ENCODE data around the gene CHEK2.
"Not testable (repeated sequence)": the region's sequence is repeated elsewhere in the genome, so short reads cannot be mapped to it uniquely, and the experiment has no call there.

CHEK2 gene

DNA sequence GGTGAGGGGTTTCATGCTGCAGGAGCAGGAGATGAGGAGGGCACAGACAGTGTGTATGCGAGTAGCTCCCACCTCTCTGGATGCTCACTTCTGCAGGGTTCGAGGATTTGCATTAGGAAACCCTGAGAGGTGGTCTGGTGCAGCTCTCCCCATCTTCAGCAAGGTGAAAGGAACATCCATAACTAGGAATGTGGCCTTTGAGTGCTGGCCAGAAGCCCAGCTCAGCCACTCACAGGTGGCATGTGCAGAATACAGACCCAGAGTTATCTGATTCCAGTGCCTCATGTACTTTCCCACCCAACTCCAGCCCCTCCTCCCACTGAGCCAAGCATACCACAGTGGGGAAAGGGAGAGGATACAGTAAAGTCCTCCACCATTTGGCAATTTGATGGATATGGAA is 51.8 kb downstream of the CHEK2 start:
- not testable (repeated sequence) for DNase-seq (ENCODE audit: low spot score)

DNA sequence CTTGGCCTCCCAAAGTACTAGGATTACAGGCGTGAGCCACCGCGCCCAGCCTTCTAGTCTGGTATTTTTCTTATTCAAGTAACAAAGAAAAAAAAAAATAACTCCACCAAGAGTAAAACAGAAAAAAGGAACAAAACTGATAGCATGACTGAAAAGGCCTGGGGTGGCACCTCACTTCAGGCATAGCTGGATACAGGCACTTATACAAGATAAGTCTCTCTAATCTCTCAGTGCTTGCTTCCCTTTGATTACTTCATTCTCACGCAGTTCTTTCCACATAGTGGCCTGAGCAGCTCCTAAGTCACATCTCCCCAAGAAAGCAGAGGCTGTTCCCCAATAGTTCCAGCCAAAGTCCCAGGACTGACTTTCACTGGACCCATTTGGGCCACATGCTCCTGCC is 58.7 kb downstream of the CHEK2 start:
- not testable (repeated sequence) for DNase-seq (ENCODE audit: low spot score)

DNA sequence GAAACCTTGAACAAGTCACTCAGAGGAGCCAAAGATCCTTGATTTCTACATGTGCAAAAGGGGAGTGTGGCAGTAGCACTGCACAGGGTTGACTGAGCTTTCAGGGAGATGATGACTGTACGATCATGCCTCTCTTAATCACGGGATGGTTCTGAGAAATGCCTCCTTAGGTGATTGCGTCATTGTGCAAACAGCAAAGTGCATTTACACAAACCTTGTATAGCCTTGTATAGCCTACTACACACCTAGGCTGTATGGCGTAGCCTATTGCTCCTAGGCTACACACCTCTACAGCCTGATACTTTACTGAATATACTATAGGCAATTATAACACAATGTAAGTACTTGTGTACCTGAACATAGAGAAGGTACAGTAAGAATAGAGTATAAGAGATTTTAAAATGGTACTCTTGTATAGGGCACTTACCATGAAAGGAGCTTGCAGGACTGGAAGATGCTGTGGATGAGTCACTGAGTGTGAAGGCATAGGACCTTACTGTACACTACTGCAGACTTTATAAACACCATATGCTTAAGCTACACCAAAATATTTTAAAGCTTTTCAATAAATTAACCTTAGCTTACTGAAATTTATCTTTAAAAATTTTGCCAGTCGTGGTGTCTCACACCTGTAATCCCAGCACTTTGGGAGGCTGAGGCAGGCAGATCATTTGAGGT is 60.7 kb downstream of the CHEK2 start:
- not testable (repeated sequence) for DNase-seq (ENCODE audit: low spot score)

DNA sequence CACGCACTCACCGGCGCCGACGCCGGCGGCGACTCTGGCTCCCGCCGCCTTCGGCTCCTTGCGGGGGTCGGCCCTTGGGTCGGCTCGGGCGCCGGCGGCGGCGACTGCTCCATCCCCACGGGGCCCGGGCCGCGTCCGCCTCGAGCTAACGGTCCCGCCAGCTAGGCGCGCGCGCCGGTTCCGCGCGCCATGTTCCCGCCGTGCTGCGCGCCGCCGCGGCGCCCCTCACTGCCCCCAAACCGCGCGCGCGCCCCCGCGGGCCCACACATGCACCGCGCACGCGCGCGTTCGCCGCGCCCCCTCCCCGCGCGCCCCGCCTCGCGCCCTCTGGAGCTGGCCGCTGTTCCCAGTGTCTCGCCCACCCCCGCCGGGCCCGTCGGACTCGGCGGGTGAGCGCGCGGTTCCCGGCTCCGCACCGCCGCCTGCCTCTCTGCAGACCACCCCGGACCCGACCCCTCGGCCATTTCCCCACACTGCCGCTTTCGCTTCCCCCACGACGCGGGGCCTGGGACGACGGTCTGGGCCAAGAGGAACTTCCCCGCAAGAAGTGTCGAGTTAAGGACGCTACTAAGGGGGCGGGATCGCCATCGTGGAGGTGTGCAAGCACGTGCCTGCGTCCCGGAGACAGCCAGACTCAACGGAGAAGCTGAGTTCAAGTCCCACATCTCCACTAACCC is 61.9 kb downstream of the CHEK2 start, which contains the start of gene TTC28:
TSS of gene TTC28 (minus strand) at position 230 of the 677 bp plus-strand sequence. CDS start at position 113, 117 bp downstream.
- DNase-seq (ENCODE audit: low spot score): peak; percentile 78

DNA sequence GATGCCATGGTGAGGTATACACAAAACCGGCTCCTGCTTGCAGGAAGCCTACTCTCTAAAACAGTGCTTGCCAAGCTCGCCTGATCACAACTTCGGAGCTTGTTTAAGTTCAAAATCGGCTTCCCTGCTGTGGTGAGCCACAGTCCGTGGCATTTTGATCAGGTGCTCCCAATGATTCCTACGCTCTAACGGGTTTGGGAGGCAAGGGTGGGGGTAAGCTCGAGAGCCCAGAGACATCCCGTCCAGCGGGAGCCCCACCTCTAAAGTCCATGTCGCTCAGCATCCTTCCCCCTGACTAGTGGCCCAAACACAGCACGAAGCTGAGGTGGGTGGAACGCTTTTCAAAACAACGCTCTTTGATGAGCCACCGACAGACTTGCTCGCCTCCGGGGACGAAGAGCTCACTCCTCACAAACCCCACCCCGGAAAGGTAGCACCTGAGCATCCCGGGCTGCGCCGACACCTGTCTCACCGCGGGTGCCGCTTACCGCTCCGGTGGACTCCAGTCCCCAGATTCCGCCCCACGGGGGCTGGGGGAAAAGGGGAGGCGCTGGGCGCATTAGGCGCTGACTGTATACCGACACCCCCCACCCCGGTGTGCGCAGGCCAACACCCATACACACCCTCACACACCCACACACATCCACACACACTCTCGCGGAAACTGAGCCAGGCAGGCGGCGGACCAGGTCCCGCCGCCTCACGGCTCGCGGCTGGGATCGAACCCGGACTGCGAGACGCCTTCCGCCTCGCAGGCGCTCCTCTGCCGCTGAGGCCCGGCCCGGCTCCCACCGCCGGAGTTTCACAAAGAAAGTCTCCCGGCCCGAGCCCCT is 62.6 kb downstream of the CHEK2 start:
- peak; percentile 5 for DNase-seq (ENCODE audit: low spot score)

DNA sequence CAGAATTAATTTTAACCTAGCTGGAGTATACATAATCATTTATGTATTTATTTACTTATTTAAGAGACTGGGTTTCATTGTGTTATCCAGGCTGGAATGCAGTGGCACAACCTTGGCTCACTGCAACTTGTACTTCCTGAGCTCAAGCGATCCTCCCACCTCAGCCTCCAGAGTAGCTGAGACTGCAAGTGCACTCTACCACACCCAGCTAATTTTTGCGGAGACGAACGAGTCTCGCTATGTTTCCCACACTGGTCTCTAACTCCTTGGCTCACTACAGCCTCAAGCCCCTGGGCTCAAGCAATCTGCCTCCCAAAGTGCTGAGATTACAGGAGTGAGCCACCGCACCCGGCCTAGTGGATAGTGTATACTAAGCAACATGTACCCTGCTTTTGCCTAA is 63.5 kb downstream of the CHEK2 start:
- not testable (repeated sequence) for DNase-seq (ENCODE audit: low spot score)

DNA sequence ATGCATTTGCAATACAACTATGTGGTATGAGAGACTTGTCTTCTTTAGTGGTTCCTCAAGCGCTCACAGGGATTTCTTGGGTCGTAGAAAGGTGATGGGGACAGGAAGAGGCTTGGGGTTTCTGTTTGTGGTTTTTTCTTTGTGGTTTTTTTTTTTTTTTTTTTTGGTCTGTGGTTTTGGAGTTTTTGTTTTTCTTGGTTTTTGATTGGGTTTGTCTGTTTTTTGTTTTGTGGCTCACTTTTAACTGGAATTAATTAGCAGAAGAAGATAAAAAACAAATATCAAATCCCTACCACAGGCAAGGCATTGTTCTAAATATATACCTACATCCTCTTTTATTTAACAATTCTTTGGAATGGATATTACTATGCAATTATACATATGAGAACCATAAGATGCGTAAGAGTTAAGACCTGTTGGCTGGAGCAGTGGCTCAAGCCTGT is 67.5 kb downstream of the CHEK2 start:
- DNase-seq (ENCODE audit: low spot score): no peak

DNA sequence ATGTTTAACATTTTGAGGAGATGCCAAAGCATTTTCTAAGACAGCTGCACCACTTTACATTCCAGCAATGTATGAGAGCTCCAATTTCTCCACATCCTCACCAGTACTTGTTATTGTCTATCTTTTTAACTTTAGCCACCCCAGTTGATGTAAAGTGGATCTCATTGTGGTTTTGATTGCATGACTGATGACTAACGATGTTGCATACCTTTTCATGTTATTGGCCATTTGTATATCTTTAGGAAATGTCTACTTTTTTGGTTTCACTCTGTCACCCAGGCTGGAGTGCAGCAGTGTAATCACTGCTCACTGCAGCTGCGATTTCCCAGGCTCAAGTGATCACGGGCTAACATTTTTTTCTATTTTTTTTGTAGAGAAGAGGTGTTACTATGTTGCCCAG is 70.9 kb downstream of the CHEK2 start:
- no peak for DNase-seq (ENCODE audit: low spot score)

DNA sequence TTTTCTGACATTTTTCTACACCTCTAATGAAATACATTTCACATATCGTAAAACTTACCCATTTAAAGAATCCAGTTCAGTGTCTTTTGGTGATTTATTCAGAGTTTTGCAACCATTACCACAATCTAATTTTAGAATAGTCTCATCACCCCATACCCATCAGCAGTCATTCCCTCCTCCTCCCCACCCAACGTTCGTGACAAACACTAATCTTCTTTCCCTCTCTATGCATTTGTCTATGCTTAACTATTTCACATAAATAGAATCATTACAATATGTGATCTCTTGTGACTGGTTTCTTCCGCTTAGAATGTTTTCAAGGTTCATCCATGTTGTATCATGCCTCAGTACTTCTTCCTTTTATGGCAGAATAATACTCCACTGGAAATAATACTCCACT is 71.5 kb downstream of the CHEK2 start:
- DNase-seq (ENCODE audit: low spot score): no peak

DNA sequence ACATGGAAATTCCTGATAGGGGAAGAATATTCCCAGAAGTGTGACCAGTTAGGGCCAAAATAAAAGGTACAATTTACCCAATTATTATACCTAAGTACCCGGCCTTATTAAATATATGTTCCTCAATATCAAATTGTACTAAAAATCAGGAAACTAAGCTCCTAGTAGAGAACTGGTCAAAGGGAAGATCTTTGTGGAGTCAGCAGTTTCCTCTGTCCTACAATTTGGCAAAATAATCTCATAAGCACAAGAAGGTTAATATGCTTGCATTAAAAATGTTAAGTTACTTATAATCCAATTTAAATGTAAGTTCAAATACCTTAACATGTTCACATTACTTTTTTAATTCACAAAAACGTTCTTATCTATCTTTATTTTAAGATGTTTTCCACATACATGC is 72.2 kb downstream of the CHEK2 start:
- no peak for DNase-seq (ENCODE audit: low spot score)

DNA sequence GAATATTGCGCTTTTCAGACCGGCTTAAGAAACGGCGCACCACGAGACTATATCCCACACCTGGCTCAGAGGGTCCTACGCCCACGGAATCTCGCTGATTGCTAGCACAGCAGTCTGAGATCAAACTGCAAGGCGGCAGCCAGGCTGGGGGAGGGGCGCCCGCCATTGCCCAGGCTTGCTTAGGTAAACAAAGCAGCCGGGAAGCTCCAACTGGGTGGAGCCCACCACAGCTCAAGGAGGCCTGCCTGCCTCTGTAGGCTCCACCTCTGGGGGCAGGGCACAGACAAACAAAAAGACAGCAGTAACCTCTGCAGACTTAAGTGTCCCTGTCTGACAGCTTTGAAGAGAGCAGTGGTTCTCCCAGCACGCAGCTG is 78.1 kb downstream of the CHEK2 start:
- DNase-seq (ENCODE audit: low spot score): not testable (repeated sequence)

DNA sequence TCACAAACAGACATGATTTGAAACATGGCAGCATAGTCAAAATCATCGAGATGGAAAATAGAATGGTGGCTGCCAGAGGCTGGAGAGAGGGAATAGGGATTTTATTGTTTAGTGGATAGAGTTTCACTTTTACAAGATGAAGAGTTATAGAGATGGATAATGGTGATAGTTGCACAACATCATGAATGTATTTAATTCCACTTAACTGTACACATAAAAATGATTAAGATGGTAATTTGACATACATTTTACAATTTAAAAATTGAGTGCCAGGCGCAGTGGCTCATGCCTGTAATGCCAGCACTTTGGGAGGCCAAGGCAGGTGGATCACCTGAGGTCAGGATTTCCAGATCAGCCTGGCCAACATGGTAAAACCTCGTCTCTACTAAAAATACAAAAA is 83.2 kb downstream of the CHEK2 start:
- DNase-seq (ENCODE audit: low spot score): no peak

DNA sequence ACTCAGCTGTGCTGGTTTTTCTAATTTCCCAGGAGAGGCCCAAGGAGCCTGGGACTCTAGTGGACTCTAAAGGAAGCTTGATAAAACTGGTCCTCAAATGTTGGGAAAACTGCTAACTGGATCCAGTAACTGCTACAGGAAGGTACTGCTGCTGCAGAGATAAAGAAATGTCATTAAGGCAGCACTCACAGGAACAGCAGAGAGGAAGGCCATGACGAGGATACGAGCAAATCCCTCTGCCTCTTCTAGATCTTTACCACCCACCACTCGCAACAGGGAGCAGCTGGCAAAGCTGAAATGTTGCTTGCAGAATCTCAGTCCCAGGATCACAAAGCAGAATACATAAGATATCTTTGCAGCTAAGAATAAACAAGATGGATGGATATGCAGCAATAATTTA is 85.4 kb downstream of the CHEK2 start:
- DNase-seq (ENCODE audit: low spot score): peak; percentile 5

DNA sequence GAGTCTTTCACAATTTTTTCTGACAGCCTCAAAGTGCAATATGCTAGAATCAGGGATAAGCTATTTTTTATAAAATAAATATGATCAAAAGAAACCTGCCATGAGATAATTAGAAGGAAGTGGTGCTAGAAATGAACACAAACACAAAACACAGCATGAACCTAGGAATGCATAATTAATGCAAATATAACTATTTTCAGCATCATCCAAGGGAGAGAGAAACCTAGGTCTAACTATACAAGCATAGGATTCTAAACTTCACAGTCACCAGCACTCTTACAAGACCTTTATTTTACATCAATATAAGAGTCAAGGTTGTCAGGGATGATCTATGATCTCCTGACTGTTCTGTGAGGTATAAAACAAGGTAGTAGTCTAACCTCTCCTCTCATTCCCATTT is 91.2 kb downstream of the CHEK2 start:
- no peak for DNase-seq (ENCODE audit: low spot score)

DNA sequence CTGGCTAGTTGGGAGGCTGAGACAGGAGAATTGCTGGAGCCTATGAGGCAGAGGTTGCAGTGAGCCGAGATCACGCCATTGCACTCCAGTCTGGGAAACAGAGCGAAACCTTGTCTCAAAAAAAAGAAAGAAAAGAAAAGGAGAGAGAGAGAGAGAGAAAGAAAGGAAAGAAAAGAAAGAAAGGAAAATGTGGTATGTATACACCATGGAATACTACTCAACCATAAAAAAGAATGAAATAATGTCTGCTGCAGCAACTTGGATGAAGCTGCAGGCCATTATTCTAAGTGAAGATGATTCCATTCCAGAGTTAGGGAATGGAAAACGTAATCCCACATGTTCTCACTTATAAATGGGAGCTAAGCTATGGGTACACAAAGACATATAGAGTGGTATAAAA is 92.8 kb downstream of the CHEK2 start:
- DNase-seq (ENCODE audit: low spot score): no peak

DNA sequence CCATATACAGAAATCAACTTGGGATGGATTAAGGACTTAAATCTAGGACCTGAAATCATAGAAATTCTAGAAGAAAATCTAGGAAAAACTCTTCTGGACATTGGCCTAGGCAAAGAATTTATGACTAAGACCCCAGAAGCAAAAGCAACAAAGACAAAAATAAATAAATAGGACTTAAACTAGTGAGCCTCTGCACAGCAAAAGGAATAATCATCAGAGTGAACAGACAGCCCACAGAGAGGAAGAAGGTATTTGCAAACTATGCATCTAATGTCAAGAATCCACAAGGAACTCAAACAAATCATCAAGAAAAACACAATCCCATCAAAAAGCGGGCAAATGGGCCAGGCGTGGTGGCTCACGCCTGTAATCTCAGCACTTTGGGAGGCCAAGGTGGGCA is 94.4 kb downstream of the CHEK2 start:
- DNase-seq (ENCODE audit: low spot score): no peak

DNA sequence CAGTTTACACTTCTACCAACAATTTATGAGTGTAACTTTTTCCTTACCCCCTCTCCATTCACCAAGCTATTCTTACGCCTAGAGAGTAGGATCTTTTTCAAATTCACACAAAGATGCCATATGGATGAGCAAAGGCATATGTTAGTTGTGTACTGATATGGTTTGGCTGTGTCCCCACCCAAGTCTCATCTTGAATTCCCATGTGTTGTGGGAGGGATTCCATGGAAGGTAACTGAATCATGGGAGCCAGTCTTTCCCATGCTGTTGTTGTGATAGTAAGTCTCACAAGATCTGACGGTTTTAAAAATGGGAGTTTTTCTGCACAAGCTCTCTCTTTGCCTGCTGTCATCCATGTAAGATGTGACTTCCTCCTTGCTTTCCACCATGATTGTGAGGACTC is 102.3 kb downstream of the CHEK2 start:
- no peak for DNase-seq (ENCODE audit: low spot score)
